Transverse colon (tissue), 4 donors: ENCODE measurements around the gene COL4A1. TPM values are rescaled to one million over a fixed set of nuclear protein-coding genes. Genes with fewer than 3 reads are reported as not detected.
A peak's percentile ranks its signal among the peaks of the same experiment; 100 is the strongest.

ENCODE experiments used
- DNase-seq: peaks from one replicate; pipeline ENCODE4 v3.0.0-alpha.2; 2019
- H3K27ac ChIP-seq, 4 donors: fragments of 200-600 bp; sonication (generic); 2 replicates each; pipeline ENCODE4 v1.5.1; 2016 to 2018; ENCODE audit warnings: inconsistent platforms in 4 of 4
- H3K27me3 ChIP-seq: fragments of 200-600 bp; sonication (generic); 2 replicates; pipeline ENCODE4 v1.5.1; 2017; ENCODE audit warnings: inconsistent platforms
- H3K36me3 ChIP-seq, 4 donors: fragments of 200-600 bp; sonication (generic); 2 replicates each; pipeline ENCODE4 v1.5.1; 2017 to 2019; ENCODE audit warnings: inconsistent platforms in 4 of 4
- H3K4me1 ChIP-seq, 4 donors: fragments of 200-600 bp; sonication (generic); 2 replicates each; pipeline ENCODE4 v1.5.1; 2017 to 2020; ENCODE audit warnings: inconsistent platforms in 4 of 4
- H3K4me3 ChIP-seq, 4 donors: fragments of 200-600 bp; sonication (generic); 1 replicate in 1 of 4; 2 replicates in 3 of 4; pipeline versions ENCODE4 v1.5.1 to v1.6.1; 2017 to 2019; ENCODE audit warnings: inconsistent platforms in 4 of 4
- H3K9me3 ChIP-seq, 2 donors: fragments of 200-600 bp; sonication (generic); 2 replicates each; pipeline ENCODE4 v1.5.1; 2017 to 2019; ENCODE audit warnings: inconsistent platforms in 2 of 2
- EP300 ChIP-seq: sonication (generic); formaldehyde crosslinking; IDR thresholded peaks from one replicate; pipeline ENCODE4 v1.6.1; 2017; ENCODE audit warnings: antibody characterized with exemption, low read depth
- POLR2A ChIP-seq: fragments of 450-650 bp; IDR thresholded peaks from one replicate; pipeline ENCODE4 v1.6.1; 2016; ENCODE audit warnings: antibody characterized with exemption, mild to moderate bottlenecking, moderate library complexity
- POLR2AphosphoS5 ChIP-seq, 3 donors: sonication (generic); formaldehyde crosslinking; IDR thresholded peaks; one replicate each; pipeline ENCODE4 v1.6.1; 2016; ENCODE audit warnings: antibody characterized with exemption in 3 of 3
- WGBS, 2 donors: methylation state at CpG; one replicate each; pipeline ENCODE4 v1.1.5; 2018; ENCODE audit warnings: low coverage in 1 of 2; 5-methylcytosine and 5-hydroxymethylcytosine counted together
- in situ Hi-C, 4 donors: fragments of 200-750 bp; cut with MboI; loops; one replicate each; pipeline versions ENCODE4 v1.15.0 to v1.15.1; 2017; ENCODE audit warnings: low sequenced_read_pairs in 3 of 4, low pct_ligation_motif_present in 1 of 4, low pct_unique_long_range_greater_than_20kb in 1 of 4
- intact Hi-C: fragments of 100-400 bp; cut with DNase I; formaldehyde crosslinking; loops from one replicate; pipeline ENCODE4 v1.15.1; 2023; ENCODE audit warnings: low total_unique reads
- total RNA-seq, 4 donors: library from RNA; depleted of rRNA; stranded (reverse); fragments of >200 nt; gene quantifications; one replicate each; pipeline ENCODE4 v1.1.0, GENCODE V29; 2016
- TF ChIP-seq, protein P1 (sequence below), 5 experiments: fragments of 200-600 bp in 3 of 5; fragments of 450-650 bp in 2 of 5; sonication (generic) in 3 of 5; IDR thresholded peaks; 1 replicate in 2 of 5; 2 replicates in 3 of 5; pipeline ENCODE4 v1.5.1; 2016 to 2017; ENCODE audit warnings: antibody characterized with exemption in 5 of 5, inconsistent platforms in 3 of 5, mild to moderate bottlenecking in 2 of 5, moderate library complexity in 1 of 5

Gene COL4A1
- total RNA-seq, 4 donors from 2014 or later = 46.4 to 180 (median 99.2) TPM

GRCh38 chr13:110309661-110310524 is 2.9 kb upstream of the COL4A1 start:
- Histone ChIP-seq H3K9me3 (no peaks in the 10 kb centered on the region), H3K27ac (peak overlapping the region; percentile 88 to 98 (median 94)), H3K27me3 (peaks cover 37% of the 10 kb centered on the region), H3K36me3 (no peaks in the 10 kb centered on the region), H3K4me1 (peaks cover 2 to 42% (median 31%) of the 10 kb centered on the region in 4 donors), H3K4me3 (peak overlapping the region in 3 of 4 donors; percentile 58 to 79 (median 69))
- 76 to 79% methylated on average over 7 to 16 of the region's 16 CpGs for WGBS, 2 donors
- TF ChIP-seq POLR2A = no peak
- TF ChIP-seq EP300 = no peak
- TF ChIP-seq POLR2AphosphoS5 (IDR thresholded peaks at IDR 0.05) = no peak
- TF ChIP-seq, protein P1, sequence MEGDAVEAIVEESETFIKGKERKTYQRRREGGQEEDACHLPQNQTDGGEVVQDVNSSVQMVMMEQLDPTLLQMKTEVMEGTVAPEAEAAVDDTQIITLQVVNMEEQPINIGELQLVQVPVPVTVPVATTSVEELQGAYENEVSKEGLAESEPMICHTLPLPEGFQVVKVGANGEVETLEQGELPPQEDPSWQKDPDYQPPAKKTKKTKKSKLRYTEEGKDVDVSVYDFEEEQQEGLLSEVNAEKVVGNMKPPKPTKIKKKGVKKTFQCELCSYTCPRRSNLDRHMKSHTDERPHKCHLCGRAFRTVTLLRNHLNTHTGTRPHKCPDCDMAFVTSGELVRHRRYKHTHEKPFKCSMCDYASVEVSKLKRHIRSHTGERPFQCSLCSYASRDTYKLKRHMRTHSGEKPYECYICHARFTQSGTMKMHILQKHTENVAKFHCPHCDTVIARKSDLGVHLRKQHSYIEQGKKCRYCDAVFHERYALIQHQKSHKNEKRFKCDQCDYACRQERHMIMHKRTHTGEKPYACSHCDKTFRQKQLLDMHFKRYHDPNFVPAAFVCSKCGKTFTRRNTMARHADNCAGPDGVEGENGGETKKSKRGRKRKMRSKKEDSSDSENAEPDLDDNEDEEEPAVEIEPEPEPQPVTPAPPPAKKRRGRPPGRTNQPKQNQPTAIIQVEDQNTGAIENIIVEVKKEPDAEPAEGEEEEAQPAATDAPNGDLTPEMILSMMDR (IDR thresholded peaks at IDR 0.05) = no peak
- in situ Hi-C loops (no loop called here), intact Hi-C loops (loop anchor here (5.0 to 10.0 kb wide), 3 partner anchors 32 to 105 kb away; no protein-coding TSS in a partner anchor)
- DNase-seq = no peak

DNA sequence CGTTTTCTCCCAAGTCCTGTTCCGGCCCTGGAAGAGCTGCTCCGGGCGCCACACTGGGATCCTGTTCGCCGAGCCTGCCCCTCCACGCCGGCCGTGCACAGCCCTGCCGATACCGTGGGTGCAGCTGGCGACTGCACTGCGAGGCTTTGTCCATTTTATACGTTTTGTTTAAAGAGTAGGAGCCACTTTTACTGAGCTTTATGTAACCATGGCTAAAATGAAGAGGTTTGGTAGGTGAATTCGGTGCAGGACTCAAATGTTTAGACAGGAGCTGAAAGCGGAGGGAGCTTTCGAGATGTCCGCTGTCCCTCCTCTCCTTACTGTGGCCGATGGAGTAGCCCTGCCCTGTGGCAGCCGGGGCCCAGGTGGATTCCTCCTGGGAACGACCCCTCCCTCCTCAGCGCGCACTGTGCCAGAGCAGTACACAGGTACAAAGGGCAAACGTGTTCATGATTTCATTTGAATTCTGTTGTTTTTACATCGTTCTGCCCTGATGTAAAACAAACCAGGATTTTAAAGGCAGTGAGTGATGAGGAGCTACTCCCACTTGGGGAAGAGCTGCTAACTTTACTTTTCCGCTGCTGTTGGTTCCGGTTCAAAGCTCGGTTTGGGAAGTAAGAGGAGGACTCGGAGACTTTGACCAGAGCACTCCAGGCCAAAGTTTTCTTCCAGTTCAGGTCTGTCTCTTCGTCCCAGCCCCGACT is 1.9 kb upstream of the COL4A1 start:
- H3K36me3 ChIP-seq = no peaks in the 10 kb centered on the region
- intact Hi-C loops (loop anchor here (5.0 to 10.0 kb wide), 3 partner anchors 33 to 106 kb away; no protein-coding TSS in a partner anchor), in situ Hi-C loops (no loop called here)
- H3K27ac ChIP-seq = peak overlapping the region; percentile 88 to 98 (median 94)
- DNase-seq = no peak
- peak overlapping the region; percentile 58 to 88 (median 74) for H3K4me3 ChIP-seq
- WGBS, 2 donors = 0 to 3% methylated on average over 3 to 31 of the region's 31 CpGs
- no peaks in the 10 kb centered on the region for H3K9me3 ChIP-seq
- peaks cover 0 to 35% (median 27%) of the 10 kb centered on the region in 4 donors for H3K4me1 ChIP-seq
- TF ChIP-seq POLR2AphosphoS5 (IDR thresholded peaks at IDR 0.05) = no peak
- TF ChIP-seq EP300 = no peak
- TF ChIP-seq POLR2A = no peak
- TF ChIP-seq, protein P1 (IDR thresholded peaks at IDR 0.05) = no peak
- H3K27me3 ChIP-seq = peaks cover 37% of the 10 kb centered on the region

GRCh38 chr13:110307767-110308655 is 1.1 kb upstream of the COL4A1 start:
- in situ Hi-C loops (no loop called here), intact Hi-C loops (loop anchor here (5.0 to 10.0 kb wide), 3 partner anchors 34 to 107 kb away; no protein-coding TSS in a partner anchor)
- peak overlapping the region; percentile 88 to 98 (median 94) for H3K27ac ChIP-seq
- peak in 2 of 3 donors; percentile 31 to 40 for TF ChIP-seq POLR2AphosphoS5 (IDR thresholded peaks at IDR 0.05)
- TF ChIP-seq POLR2A = peak; percentile 39
- TF ChIP-seq, protein P1 (IDR thresholded peaks at IDR 0.05) = no peak
- peaks cover 37% of the 10 kb centered on the region for H3K27me3 ChIP-seq
- WGBS, 2 donors = 6% methylated on average over 47 of the region's 64 CpGs; no CpG with 5 or more reads in 1 of the 2 donors
- H3K4me1 ChIP-seq = peaks cover 0 to 40% (median 27%) of the 10 kb centered on the region in 4 donors
- no peaks in the 10 kb centered on the region for H3K36me3 ChIP-seq
- peak overlapping the region; percentile 58 to 88 (median 74) for H3K4me3 ChIP-seq
- DNase-seq = no peak
- H3K9me3 ChIP-seq = no peaks in the 10 kb centered on the region
